ENCODE data around the gene PI16.
"Not testable (repeated sequence)": the region's sequence is repeated elsewhere in the genome, so short reads cannot be mapped to it uniquely, and the experiment has no call there.

GRCh38 chr6:36942329-36942728 is 12.2 kb upstream of the PI16 start:
- TF ChIP-seq CTCF (optimal IDR thresholded peaks at IDR 0.05 in 1 of 3, IDR thresholded peaks at IDR 0.05 in 1 of 3, conservative IDR thresholded peaks at IDR 0.05 in 1 of 3; ENCODE audit: extremely low read depth in 1 of 3, insufficient read depth in 2 of 3, low read length in 3 of 3); EZH2 (IDR thresholded peaks at IDR 0.05; ENCODE audit: low read length): not testable (repeated sequence)

Data from keratinocyte (primary cell).